HG03280 (cell line): ENCODE data around the gene DCLRE1C.
"Not testable (repeated sequence)": the region's sequence is repeated elsewhere in the genome, so short reads cannot be mapped to it uniquely, and the experiment has no call there.

Experiments
- ATAC-seq: cut with Tn5 transposase; IDR thresholded peaks from one replicate; pipeline ENCODE4 v1.9.1; 2021; ENCODE audit warnings: mild to moderate bottlenecking, moderate library complexity; ENCODE audit not compliant: unreplicated experiment

Gene DCLRE1C

DNA sequence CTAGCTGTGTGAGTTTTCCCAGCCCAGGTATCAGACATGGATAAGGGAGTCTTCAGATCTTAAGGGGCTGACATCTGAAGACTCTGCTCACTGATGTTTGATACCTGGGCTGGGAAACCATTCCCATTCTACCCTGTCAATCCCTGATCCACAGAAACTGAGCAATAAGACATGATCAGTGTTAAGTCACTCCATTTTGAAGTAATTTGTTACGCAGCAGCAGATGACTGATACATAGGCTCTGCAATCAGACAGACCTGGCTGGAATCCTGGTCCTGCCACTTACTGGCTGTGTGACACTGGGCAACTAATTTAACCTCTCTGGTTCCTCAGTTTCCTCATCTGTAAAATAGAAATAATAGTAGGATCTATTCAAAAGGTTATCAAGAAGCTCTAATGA is 6.6 kb downstream of the DCLRE1C start:
- no peak for ATAC-seq

DNA sequence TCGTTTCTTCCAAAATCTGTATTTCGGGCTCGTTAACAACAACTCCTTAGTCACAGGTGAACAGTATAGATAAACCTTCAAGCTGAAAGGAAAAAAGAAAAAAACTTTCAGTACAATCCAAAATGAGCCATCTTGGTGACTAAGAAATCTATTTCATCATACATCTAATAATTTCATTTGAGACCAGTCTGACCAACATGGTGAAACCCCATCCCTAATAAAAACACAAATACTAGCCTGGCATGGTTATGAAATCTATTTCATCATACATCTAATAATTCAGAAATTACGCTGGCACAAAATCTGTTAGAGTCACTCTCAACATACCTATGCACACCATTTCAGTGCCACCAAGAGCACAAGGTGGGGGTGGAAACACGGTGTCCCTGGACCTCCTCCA is 8.8 kb downstream of the DCLRE1C start:
- no peak for ATAC-seq

- ATAC-seq, result not testable (repeated sequence)
These were observed 11.0 kb downstream of the DCLRE1C start for GRCh38 chr10:14942950-14943338.

DNA sequence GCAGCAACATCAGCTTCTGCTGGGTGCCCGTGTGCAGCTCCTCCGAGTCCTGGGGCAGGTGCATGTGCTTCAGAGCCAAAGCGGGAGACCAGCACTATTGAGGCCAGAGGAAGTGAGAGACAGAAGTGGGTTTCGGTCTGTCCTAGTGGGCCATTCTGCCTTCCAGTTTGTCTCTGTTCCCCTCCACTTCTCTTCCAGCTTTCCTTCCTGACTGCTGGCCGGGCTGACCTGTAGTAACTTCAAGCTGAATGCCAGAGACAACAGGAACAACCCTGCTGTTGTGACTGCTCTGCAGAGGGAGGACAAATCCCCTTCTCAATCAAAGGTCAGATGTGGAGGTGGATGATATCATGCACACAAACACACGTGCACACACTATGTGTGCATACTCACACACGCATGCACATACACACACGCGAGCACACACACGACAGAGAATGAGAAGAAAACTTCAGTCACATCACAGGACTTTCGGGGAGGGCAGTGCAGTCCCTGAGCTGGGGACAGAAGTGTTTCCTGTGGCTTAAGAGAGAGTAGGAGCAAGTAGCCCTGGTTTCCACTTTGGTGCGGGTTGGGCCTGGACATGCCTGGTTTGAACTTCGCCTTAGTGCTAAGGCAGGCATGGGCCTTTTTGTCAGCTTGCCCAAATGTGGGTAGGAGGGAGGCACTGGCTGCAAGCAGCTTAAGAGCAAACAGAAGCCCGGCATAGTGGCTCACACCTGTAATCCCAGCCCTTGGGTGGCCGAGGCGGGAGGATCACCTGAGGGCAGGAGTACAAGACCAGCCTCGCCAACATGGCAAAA is 11.5 kb downstream of the DCLRE1C start:
- ATAC-seq, result peak; percentile 80

GRCh38 chr10:14938971-14939370 is 14.9 kb downstream of the DCLRE1C start:
- ATAC-seq, result not testable (repeated sequence)

DNA sequence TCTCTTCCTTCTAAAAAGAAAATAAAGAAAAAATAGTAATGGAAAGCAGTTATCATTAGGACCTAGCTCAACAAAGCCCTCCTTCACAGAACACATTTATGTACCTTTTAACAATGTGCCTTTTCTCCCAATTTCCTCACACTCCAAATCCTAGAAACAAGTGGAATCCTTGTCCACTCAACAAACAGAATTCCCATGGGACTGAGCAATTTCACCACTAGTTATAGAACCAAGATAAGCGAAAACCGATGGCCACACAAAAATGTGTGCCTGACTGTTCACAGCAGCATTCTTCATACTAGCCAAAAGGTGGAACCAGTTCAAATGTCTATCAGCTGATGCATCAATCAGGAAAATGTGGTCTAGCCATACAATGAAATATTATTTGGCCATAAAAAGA is 17.3 kb downstream of the DCLRE1C start:
- ATAC-seq, result no peak

DNA sequence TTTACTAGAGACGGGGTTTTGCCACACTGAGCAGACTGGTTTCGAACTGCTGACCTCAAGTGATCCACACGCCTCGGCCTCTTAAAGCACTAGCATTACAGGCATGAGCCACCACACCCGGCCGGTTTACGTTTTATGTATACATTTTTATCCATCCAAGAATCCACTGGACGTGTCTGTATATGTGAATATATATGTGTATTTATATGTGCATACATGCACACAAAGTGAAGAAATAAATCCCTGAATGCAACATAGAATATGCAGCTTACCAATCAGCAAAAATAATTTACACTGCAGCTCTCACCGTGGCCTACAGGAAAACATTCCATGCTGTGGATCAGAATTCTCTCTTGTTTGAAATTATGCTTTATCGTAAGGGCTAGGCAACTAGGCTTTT is 23.3 kb downstream of the DCLRE1C start:
- ATAC-seq, result no peak

DNA sequence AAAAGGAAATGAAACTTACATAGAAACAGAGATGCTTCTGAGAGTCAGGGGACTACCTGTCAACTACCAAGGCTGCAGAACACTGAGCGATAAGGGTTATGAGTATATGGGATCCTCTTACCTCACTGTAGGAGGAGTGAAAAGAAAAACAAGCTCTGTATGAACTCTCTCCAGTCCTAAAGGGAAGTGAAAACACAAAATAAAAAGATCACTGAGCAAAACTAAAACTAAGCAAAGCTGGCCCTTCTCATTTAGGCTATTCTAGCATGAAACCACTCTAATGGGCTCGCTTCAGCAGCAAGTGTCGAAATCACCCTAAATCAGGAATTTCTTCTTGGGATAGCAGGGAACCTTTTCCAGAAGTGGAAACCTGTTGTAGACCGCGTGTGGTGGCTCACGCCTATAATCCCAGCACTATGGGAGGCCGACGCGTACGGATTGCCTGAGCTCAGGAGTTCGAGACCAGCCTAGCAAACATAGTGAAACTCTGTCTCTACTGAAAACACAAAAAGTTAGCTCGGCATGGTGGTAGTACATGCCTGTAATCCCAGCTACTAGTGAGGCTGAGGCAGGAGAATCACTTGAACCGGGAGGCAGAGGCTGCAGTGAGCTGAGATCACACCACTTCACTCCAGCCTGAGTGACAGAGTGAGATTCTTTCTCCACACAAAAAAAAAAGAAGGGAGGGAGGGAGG is 27.0 kb downstream of the DCLRE1C start:
- ATAC-seq, result peak; percentile 99

GRCh38 chr10:14926061-14926470 is 27.8 kb downstream of the DCLRE1C start:
- peak; percentile 13 for ATAC-seq

DNA sequence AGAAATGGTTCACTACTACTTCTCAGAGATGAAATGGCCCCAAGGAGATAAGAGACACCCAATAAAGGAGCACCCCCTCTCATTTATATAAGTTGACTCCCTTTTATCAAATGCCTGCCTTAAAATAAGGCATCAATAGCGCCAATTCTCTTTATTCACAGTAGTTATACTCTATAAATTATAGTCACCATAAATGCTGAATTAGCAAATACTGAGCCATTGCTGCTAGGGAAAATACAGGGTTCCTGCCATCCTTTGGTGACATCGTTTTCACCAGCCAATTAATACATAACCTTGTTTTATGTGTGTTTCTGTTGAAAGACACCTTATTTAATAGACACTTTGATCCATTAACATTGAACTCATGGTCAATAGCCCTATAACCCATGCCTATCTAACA is 28.6 kb downstream of the DCLRE1C start:
- ATAC-seq, result no peak

GRCh38 chr10:14924013-14924412 is 29.9 kb downstream of the DCLRE1C start:
- ATAC-seq, result no peak

DNA sequence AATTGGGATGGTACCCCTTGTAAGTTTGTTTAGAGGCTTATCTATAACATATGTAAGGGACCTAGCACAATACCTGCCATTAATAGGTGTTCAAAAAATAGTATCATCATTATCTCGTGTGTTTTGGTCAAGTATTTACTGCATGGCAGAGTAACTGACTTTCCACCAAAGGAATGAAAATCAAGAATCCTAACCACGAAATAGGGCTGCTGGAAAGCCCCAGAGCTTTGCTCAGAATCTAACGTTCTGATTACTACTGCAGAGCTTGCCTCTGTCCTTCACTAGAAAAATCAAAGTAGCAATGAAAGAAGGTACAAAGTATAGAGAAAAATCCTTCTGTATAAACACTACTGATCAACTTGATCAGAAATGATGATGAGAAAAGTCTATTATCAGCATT is 34.9 kb downstream of the DCLRE1C start:
- ATAC-seq, result no peak

DNA sequence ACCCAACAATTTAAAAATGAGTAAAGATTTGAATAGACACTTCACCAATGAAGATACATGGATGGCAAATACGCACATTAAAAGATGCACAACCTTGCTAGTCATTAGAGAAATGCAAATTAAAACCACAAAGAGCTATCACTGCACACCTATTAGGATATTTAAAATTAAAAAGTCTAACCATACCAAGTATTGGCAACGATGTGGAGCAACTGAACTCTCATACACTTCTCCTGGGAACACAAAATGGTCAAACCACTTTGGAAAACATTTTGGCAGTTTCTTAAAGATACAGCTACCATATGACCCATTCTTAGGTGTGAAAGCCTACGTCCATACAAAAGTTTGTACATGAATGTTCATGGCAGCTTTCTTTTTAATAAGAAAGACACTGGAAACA is 36.1 kb downstream of the DCLRE1C start:
- no peak for ATAC-seq

DNA sequence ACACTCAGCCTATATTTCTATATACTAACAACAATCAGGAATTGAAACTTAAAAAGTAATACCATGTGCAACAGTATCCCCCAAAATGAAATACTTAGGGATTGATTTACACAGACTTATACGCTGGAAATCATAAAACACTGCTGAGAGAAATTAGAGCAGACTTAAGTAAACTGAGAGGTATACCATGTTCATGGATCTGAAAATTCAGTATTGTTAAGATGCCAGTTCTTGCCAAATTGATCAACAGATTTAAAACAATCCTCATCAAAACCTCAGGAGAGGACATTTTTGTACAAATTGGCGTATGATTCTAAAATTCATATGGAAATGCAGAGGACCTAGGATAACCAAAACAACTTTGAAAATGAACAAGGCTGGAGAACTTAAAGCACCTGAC is 37.3 kb downstream of the DCLRE1C start:
- no peak for ATAC-seq

DNA sequence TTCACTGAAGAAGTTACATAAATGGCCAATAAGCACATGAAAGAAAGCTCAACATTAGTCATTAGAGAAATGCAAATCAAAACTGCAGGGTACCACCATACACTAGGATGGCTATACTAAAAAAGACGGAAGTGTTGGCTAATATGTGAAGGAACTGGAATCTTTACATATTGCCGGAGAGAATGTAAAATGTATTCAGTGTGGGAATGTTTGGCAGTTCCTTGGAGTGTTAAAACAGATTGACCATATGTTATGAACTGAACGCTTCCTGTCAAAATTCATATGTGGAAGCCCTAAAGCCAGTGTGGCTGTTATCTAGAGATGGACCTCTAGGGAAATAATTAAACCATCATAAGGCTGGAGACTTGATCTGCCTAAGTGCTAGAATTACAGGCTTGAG is 42.1 kb downstream of the DCLRE1C start:
- ATAC-seq, result no peak

DNA sequence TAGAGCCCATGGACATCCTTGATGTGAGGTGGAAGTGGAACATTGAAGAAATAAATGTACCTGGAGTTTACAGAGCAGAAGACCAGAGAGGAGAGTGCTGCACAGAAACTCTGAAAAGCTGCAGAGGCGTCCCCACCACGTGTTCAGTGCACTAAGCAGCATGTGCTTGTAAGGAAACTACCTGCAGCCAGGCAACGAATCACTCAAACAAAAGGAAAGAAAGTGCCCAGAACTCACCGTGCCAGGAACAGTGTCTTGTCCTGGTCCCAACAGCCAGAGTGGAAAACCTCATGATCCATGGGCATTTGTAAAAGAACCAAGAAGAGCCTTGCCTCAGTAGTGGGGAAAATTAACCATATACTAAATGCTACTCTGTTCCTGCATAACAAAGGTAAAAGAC is 42.9 kb downstream of the DCLRE1C start:
- no peak for ATAC-seq

DNA sequence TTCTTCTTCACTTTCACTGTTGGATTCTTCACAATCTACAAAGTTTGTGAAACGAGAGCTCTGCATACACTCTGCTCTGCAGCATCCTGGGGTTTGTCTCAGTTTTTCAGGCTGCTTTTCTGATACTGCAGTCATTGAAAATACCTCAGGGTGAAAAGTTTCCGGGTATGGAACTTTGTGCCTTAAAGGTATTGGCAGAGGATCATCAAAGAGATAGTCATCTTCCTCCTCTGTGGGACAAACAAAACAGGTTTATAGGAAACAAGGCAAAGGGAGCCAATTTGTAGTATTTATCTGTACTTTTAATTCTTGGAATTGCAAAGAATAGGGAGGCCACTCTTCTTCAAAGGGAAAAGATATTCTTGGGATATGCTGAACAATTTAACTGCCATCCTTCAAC is 44.8 kb downstream of the DCLRE1C start:
- ATAC-seq, result no peak

DNA sequence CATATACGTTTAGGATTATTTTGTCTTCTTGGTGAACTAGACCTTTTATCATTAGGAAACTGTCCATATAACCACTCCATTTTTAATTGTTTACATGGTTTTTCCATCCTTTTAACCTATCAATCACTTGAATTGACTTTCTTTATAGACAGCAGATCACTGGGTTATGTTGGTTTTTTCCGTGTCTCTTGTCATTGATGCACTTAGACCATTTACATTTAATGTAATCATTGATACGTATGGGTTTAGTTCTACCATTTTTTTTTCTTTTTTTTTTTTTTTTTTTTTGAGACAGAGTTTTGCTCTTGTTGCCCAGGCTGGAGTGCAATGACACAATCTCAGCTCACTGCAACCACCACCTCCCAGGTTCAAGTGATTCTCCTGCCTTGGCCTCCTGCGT is 46.3 kb downstream of the DCLRE1C start:
- ATAC-seq, result not testable (repeated sequence)

DNA sequence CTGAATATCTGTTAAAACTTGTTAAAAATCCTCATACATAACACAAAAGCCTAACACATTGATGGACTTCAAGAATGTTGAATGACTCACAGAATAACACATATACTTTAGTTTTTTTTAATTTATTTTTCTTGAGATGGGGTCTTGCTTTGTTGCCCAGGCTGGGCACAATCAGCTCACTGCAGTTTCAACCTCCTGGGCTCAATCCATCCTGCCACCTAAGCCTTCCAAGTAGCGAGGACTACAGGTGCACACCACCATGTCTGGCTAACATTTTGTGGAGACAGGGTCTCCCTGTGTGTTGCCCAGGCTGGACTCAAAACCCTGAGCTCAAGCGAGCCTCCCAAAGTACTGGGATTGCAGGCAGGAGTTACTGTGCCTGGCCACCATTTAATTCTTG is 47.1 kb downstream of the DCLRE1C start:
- ATAC-seq, result no peak

DNA sequence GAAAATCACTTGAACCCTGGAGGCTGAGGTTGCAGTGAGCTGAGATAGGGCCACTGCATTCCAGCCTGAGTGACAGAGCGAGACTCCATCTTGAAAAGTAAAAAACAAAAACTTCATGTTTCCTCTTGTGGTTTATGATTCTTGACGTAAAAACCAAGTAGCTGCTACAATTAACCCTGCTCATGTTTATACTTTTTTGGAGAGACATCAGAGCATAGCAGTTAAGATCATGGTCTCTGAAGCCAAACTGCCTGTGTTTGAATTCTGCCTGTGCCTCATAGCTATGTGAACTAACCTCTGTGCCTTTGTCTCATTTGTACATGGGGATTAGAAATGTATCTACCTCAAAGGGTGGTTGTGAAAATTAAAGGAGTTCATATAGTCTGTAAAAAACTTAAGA is 48.0 kb downstream of the DCLRE1C start:
- no peak for ATAC-seq

DNA sequence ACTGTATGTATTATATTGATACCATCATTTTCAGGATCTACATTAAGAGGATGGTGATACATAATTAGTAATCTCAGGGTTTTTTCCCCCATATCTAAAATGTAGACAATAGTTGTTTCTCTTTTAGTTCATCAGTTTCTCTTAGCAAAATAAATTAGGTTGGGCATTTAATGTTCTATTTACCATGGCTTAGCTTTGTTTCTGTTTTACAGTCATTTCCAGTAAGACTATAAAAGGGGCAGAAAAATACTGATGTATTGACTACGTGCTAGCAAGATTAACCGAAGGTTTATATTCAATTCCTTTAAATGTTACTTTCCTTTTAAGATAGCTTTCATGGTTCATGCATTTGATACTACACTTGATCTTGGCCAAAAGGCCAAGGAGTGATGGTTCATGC is 49.0 kb downstream of the DCLRE1C start:
- ATAC-seq, result no peak

DNA sequence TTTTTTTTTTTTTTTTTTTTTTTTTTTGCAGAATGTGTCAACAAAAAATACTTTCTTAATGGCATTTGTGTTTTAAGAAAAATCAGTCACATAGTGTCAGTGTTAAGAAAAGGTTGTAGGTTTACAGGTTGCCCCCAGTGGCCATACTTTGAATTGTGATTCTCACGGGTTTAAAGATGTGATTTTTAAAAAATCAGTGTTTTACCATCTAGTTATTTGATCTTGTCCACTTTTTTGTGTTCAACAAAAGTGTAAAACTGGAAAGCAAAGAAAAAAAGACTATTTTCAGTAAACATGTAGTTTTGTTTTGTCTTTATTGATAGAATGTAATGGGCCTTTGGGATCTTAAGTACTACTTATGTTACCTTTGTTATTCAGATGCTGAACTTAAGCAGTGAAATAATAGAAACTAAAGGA is 49.6 kb downstream of the DCLRE1C start:
- no peak for ATAC-seq

DNA sequence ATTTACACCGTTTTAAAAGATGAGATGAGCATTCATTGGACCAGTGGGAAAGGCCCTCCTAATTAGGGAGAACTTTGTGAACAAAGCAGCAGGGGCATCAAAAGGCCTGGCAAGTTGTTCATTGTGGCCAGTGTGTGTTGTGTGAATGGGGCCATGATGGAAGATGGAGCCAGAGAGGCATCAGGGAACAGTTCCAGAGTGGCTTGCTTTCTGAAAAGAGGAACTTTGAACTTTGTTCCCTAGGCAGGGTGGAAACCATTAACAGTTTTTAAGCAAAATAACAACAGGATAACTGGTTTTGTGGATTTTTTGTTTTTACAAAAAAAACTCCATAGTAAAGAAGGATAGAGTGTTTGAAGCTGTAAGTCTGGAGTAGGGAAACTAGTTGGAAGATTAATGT is 62.7 kb downstream of the DCLRE1C start:
- no peak for ATAC-seq
